ENCODE results near the gene CACNG4. TPM values are rescaled to one million over a fixed set of nuclear protein-coding genes. Genes with fewer than 3 reads are reported as not detected.

The CACNG4 gene
- total and polyA plus RNA-seq, 2 of the 4 experiments (the other 2 are of a cell fraction) = under 0.01 to 0.53 TPM

DNA sequence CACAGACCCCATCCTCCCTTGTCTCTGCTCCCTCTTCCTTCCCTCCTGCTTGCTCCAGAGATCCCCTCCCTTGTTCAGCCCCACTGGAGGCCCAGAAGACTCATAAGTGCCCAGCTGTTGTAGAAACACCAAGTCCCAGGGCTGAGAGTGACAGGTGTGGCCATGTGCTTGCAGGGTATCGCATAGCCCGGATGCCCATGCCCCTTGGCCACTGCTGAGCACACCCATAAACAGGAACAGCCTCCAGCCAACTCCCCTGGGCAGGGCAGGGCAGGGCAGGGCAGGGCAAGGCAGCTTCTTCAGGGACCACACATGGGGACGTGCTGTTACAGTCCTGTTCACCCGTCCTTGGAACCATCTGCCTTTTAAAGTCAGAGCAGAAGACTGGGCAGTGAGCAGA is 81.9 kb downstream of the CACNG4 start:
- no peak for DNase-seq
- TF ChIP-seq FOS (IDR thresholded peaks at IDR 0.05; ENCODE audit: low read depth, low read length) (no peak), MXI1 (IDR thresholded peaks at IDR 0.05; ENCODE audit: borderline replicate concordance, low read depth, low read length) (no peak), RAD21 (IDR thresholded peaks at IDR 0.05; ENCODE audit: low read length) (no peak), BHLHE40 (IDR thresholded peaks at IDR 0.05; ENCODE audit: low read depth, low read length) (no peak), CHD1 (IDR thresholded peaks at IDR 0.05; ENCODE audit: low read depth, low read length) (no peak), NFE2L2 (IDR thresholded peaks at IDR 0.05; ENCODE audit: low read depth, low read length) (no peak), SMC3 (IDR thresholded peaks at IDR 0.05; ENCODE audit: low read depth, low read length) (no peak), RFX5 (IDR thresholded peaks at IDR 0.05; ENCODE audit: low read depth, low read length) (no peak)
- TF ChIP-seq, protein P1, sequence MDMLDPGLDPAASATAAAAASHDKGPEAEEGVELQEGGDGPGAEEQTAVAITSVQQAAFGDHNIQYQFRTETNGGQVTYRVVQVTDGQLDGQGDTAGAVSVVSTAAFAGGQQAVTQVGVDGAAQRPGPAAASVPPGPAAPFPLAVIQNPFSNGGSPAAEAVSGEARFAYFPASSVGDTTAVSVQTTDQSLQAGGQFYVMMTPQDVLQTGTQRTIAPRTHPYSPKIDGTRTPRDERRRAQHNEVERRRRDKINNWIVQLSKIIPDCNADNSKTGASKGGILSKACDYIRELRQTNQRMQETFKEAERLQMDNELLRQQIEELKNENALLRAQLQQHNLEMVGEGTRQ (IDR thresholded peaks at IDR 0.05; ENCODE audit: low read depth, low read length) = no peak
- TF ChIP-seq, protein P2, sequence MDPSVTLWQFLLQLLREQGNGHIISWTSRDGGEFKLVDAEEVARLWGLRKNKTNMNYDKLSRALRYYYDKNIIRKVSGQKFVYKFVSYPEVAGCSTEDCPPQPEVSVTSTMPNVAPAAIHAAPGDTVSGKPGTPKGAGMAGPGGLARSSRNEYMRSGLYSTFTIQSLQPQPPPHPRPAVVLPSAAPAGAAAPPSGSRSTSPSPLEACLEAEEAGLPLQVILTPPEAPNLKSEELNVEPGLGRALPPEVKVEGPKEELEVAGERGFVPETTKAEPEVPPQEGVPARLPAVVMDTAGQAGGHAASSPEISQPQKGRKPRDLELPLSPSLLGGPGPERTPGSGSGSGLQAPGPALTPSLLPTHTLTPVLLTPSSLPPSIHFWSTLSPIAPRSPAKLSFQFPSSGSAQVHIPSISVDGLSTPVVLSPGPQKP (IDR thresholded peaks at IDR 0.05; ENCODE audit: borderline replicate concordance, low read depth, low read length) = no peak
- H2AK9ac ChIP-seq (replicated peaks; ENCODE audit: low read depth, low read length, poor library complexity) = no peak overlapping the region
- peaks cover 20% of the 10 kb centered on the region for H3K9me3 ChIP-seq (ENCODE audit: control insufficient read depth, insufficient read depth, low read length)
- H3K4me2 ChIP-seq (ENCODE audit: low read depth, low read length) = no peak overlapping the region
- no peak overlapping the region for H3K4me3 ChIP-seq (ENCODE audit: insufficient read depth, low read depth, low read length)
- in situ Hi-C loops (cut with MboI; ENCODE audit: low sequenced_read_pairs) (no loop called here), intact Hi-C loops (cut with micrococcal nuclease) (no loop called here), dilution Hi-C loops (cut with HindIII; ENCODE audit: low sequenced_read_pairs, unreplicated experiment) (no loop called here)
- H3K27me3 ChIP-seq (ENCODE audit: control insufficient read depth, insufficient read depth, low read length) = peaks cover 41% of the 10 kb centered on the region
- no TSS peak for BruUV-seq (replicated peaks)
- no peak overlapping the region for H2BK15ac ChIP-seq (ENCODE audit: low read depth, low read length)
- ChIA-PET POLR2A (ENCODE audit: unreplicated experiment) (no interaction called here), CTCF (no interaction called here)
- no peak overlapping the region for H3K23ac ChIP-seq (ENCODE audit: low read depth, low read length)
- no peak overlapping the region for H2AK5ac ChIP-seq (ENCODE audit: low read depth, low read length)
- no peak overlapping the region for H3K4ac ChIP-seq (ENCODE audit: low read depth, low read length)
- no peak overlapping the region for H2BK120ac ChIP-seq (ENCODE audit: low read depth, low read length)
- no peaks in the 10 kb centered on the region for H3K36me3 ChIP-seq (ENCODE audit: control insufficient read depth, insufficient read depth, low read length)
- no peak for ATAC-seq (ENCODE audit: low read depth)
- H4K5ac ChIP-seq (ENCODE audit: low read depth, low read length) = no peak overlapping the region
- H3K9me1 ChIP-seq (ENCODE audit: insufficient read depth, low read length) = no peaks in the 10 kb centered on the region
- no peak overlapping the region for H2AFZ ChIP-seq (replicated peaks; ENCODE audit: low read length, poor library complexity)
- H3K9ac ChIP-seq (ENCODE audit: low read depth, low read length) = no peak overlapping the region
- no peak overlapping the region for H3K27ac ChIP-seq (ENCODE audit: insufficient read depth, low read length)
- H3K18ac ChIP-seq (ENCODE audit: low read depth, low read length) = no peak overlapping the region
- H4K20me1 ChIP-seq (ENCODE audit: insufficient read depth, low read length) = no peaks in the 10 kb centered on the region
- no peak overlapping the region for H4K8ac ChIP-seq (ENCODE audit: low read depth in 2 of 2, low read length in 2 of 2)
- H3K4me1 ChIP-seq (ENCODE audit: control insufficient read depth, insufficient read depth, low read length) = no peaks in the 10 kb centered on the region
- no peak overlapping the region for H4K91ac ChIP-seq (ENCODE audit: insufficient read depth, low read depth, low read length)
- no peak overlapping the region for H3K56ac ChIP-seq (ENCODE audit: extremely low read depth, insufficient read depth, low read length)
- H3K14ac ChIP-seq (replicated peaks; ENCODE audit: low read depth, low read length) = no peak overlapping the region
- no peak overlapping the region for H2BK20ac ChIP-seq (ENCODE audit: low read depth, low read length)
- WGBS, 2 experiments (ENCODE audit: extremely low coverage in 2 of 2, insufficient read length in 1 of 2) = no CpG with 5 or more reads among the region's 4 CpGs
- H3K79me1 ChIP-seq (ENCODE audit: low read depth in 1 of 2, low read length in 2 of 2) = no peaks in the 10 kb centered on the region
- no peak overlapping the region for H2BK5ac ChIP-seq (ENCODE audit: low read depth, low read length, poor library complexity, severe bottlenecking)

Measured in IMR-90 (cell line).